ENCODE data around the gene PRRC2B.
A peak's percentile ranks its signal among the peaks of the same experiment; 100 is the strongest.
"Not testable (repeated sequence)": the region's sequence is repeated elsewhere in the genome, so short reads cannot be mapped to it uniquely, and the experiment has no call there.

The PRRC2B gene

GRCh38 chr9:131386281-131386680 lies 7.6 kb upstream of the PRRC2B start:
- DNase-seq (ENCODE audit: low read depth in 2 of 2, low spot score in 1 of 2), result no peak

GRCh38 chr9:131387394-131387793 lies 6.5 kb upstream of the PRRC2B start:
- DNase-seq (ENCODE audit: low read depth in 2 of 2, low spot score in 1 of 2), result no peak

GRCh38 chr9:131391020-131391419 lies 2.9 kb upstream of the PRRC2B start:
- DNase-seq (ENCODE audit: low read depth in 2 of 2, low spot score in 1 of 2), result no peak

- no peak for DNase-seq (ENCODE audit: low read depth in 2 of 2, low spot score in 1 of 2)
Measured at GRCh38 chr9:131391504-131391903, 2.4 kb upstream of the PRRC2B start.

- no peak for DNase-seq (ENCODE audit: low read depth in 2 of 2, low spot score in 1 of 2)
Measured at GRCh38 chr9:131394464-131395156, 724 bp downstream of the PRRC2B start.

- DNase-seq (ENCODE audit: low read depth in 2 of 2, low spot score in 1 of 2), result peak in 1 of 2 donors; percentile 52
Measured at GRCh38 chr9:131395157-131396098, 1.5 kb downstream of the PRRC2B start.

GRCh38 chr9:131396099-131396479 lies 2.2 kb downstream of the PRRC2B start:
- not testable (repeated sequence) for DNase-seq (ENCODE audit: low read depth in 2 of 2, low spot score in 1 of 2)

- DNase-seq (ENCODE audit: low read depth in 2 of 2, low spot score in 1 of 2), result no peak
Measured at GRCh38 chr9:131396626-131397025, 2.7 kb downstream of the PRRC2B start.

GRCh38 chr9:131397100-131397790 lies 3.4 kb downstream of the PRRC2B start:
- no peak for DNase-seq (ENCODE audit: low read depth in 2 of 2, low spot score in 1 of 2)

- no peak for DNase-seq (ENCODE audit: low read depth in 2 of 2, low spot score in 1 of 2)
Measured at GRCh38 chr9:131398204-131398603, 4.3 kb downstream of the PRRC2B start.

GRCh38 chr9:131399972-131400371 lies 6.1 kb downstream of the PRRC2B start:
- DNase-seq (ENCODE audit: low read depth in 2 of 2, low spot score in 1 of 2), result no peak

- DNase-seq (ENCODE audit: low read depth in 2 of 2, low spot score in 1 of 2), result no peak
Measured at GRCh38 chr9:131400627-131401026, 6.7 kb downstream of the PRRC2B start.

GRCh38 chr9:131402073-131402472 lies 8.2 kb downstream of the PRRC2B start:
- no peak for DNase-seq (ENCODE audit: low read depth in 2 of 2, low spot score in 1 of 2)

GRCh38 chr9:131402738-131403492 lies 9.0 kb downstream of the PRRC2B start:
- DNase-seq (ENCODE audit: low read depth in 2 of 2, low spot score in 1 of 2), result no peak

- no peak for DNase-seq (ENCODE audit: low read depth in 2 of 2, low spot score in 1 of 2)
Measured at GRCh38 chr9:131403493-131403773, 9.5 kb downstream of the PRRC2B start.

GRCh38 chr9:131404581-131404980 lies 10.7 kb downstream of the PRRC2B start:
- DNase-seq (ENCODE audit: low read depth in 2 of 2, low spot score in 1 of 2), result no peak

GRCh38 chr9:131404987-131405386 lies 11.1 kb downstream of the PRRC2B start:
- no peak for DNase-seq (ENCODE audit: low read depth in 2 of 2, low spot score in 1 of 2)

- no peak for DNase-seq (ENCODE audit: low read depth in 2 of 2, low spot score in 1 of 2)
Measured at GRCh38 chr9:131405428-131405827, 11.5 kb downstream of the PRRC2B start.

- no peak for DNase-seq (ENCODE audit: low read depth in 2 of 2, low spot score in 1 of 2)
Measured at GRCh38 chr9:131405858-131406537, 12.1 kb downstream of the PRRC2B start.

- no peak for DNase-seq (ENCODE audit: low read depth in 2 of 2, low spot score in 1 of 2)
Measured at GRCh38 chr9:131406563-131407436, 12.9 kb downstream of the PRRC2B start.

Data from stimulated activated CD8-positive, alpha-beta memory T cell treated with anti-CD3 and anti-CD28 coated beads, Interleukin-4, amount 100 ng/mL, for 1 hour (primary cell).